Activated CD4-positive, alpha-beta T cell treated with anti-CD3 and anti-CD28 coated beads, Interleukin-10, Interleukin-2, amounts not matched to agents 100 ng/mL and 50 ng/mL, durations not matched to agents 16 hours and 8 hours (primary cell): ENCODE measurements around the gene PNMA6E.

ENCODE experiments used
- DNase-seq: peaks from one replicate; pipeline ENCODE4 v3.0.0-alpha.2; 2020

PNMA6E gene

GRCh38 chrX:153382563-153383482, 18.3 kb downstream of the PNMA6E start:
- no peak for DNase-seq

GRCh38 chrX:153381684-153382532, 19.2 kb downstream of the PNMA6E start:
- DNase-seq: peak; percentile 25

- no peak for DNase-seq
These were observed 20.5 kb downstream of the PNMA6E start for GRCh38 chrX:153380691-153381090.

GRCh38 chrX:153379971-153380581, 21.1 kb downstream of the PNMA6E start:
- no peak for DNase-seq

- DNase-seq: no peak
These were observed 21.6 kb downstream of the PNMA6E start for GRCh38 chrX:153379508-153379907.

GRCh38 chrX:153378607-153379006, 22.5 kb downstream of the PNMA6E start:
- no peak for DNase-seq

- DNase-seq: no peak
These were observed 23.4 kb downstream of the PNMA6E start for GRCh38 chrX:153377727-153378126.

- DNase-seq: no peak
These were observed 25.6 kb downstream of the PNMA6E start for GRCh38 chrX:153375571-153375970.

- no peak for DNase-seq
These were observed 26.7 kb downstream of the PNMA6E start for GRCh38 chrX:153374426-153374825.

- no peak for DNase-seq
These were observed 28.2 kb downstream of the PNMA6E start for GRCh38 chrX:153372949-153373348.

- no peak for DNase-seq
These were observed 29.9 kb downstream of the PNMA6E start for GRCh38 chrX:153371256-153371655.

GRCh38 chrX:153370293-153371055, 30.7 kb downstream of the PNMA6E start:
- peak; percentile 41 for DNase-seq

- DNase-seq: no peak
These were observed 34.1 kb downstream of the PNMA6E start for GRCh38 chrX:153366878-153367538.

- DNase-seq: no peak
These were observed 35.0 kb downstream of the PNMA6E start for GRCh38 chrX:153366119-153366518.

- peak; percentile 30 for DNase-seq
These were observed 35.5 kb downstream of the PNMA6E start for GRCh38 chrX:153365670-153366069.

- no peak for DNase-seq
These were observed 39.3 kb downstream of the PNMA6E start for GRCh38 chrX:153361781-153362397.

- DNase-seq: no peak
These were observed 43.3 kb downstream of the PNMA6E start for GRCh38 chrX:153357877-153358276.

- no peak for DNase-seq
These were observed 47.7 kb downstream of the PNMA6E start for GRCh38 chrX:153353416-153353815.

- no peak for DNase-seq
These were observed 48.3 kb downstream of the PNMA6E start for GRCh38 chrX:153352858-153353257.

GRCh38 chrX:153351981-153352380, 49.2 kb downstream of the PNMA6E start:
- no peak for DNase-seq

- no peak for DNase-seq
These were observed 51.2 kb downstream of the PNMA6E start for GRCh38 chrX:153349952-153350351.
